Fibroblast of mammary gland (primary cell): ENCODE results near the gene WDR81.

Experiments used
- DNase-seq: peaks from one replicate; pipeline ENCODE4 v3.0.0-alpha.2; 2010; ENCODE audit warnings: low read depth
- H3K4me3 ChIP-seq: 2 replicates; pipeline ENCODE4 v1.5.1; 2011; ENCODE audit warnings: low read depth, mild to moderate bottlenecking, low read length, moderate library complexity; ENCODE audit not compliant: control insufficient read depth
- CTCF ChIP-seq: conservative IDR thresholded peaks from 2 replicates; pipeline ENCODE4 v1.5.1; 2011; ENCODE audit warnings: low read depth, low read length, inconsistent platforms; ENCODE audit not compliant: control insufficient read depth, insufficient read depth

Gene WDR81

GRCh38 chr17:1713878-1714426 lies 10.6 kb upstream of the WDR81 start:
- peak; percentile 40 for TF ChIP-seq CTCF
- peak; percentile 44 for DNase-seq
- H3K4me3 ChIP-seq = peak overlapping the region; percentile 83

- DNase-seq = peak; percentile 96
- no peak for TF ChIP-seq CTCF
- H3K4me3 ChIP-seq = peak overlapping the region; percentile 83
Observed at GRCh38 chr17:1714427-1714979, 10.0 kb upstream of the WDR81 start.

GRCh38 chr17:1714980-1715802 lies 9.3 kb upstream of the WDR81 start:
- TF ChIP-seq CTCF = no peak
- peak overlapping the region; percentile 83 for H3K4me3 ChIP-seq
- DNase-seq = peak; percentile 93

- TF ChIP-seq CTCF = no peak
Observed at GRCh38 chr17:1715803-1716075, 8.8 kb upstream of the WDR81 start.

GRCh38 chr17:1716076-1716911 lies 8.2 kb upstream of the WDR81 start:
- DNase-seq = peak; percentile 100
- no peak for TF ChIP-seq CTCF
- H3K4me3 ChIP-seq = peak overlapping the region; percentile 83

More at GRCh38 chr17:1715803-1716075, 8.8 kb upstream of the WDR81 start:
- no peak for DNase-seq
- peak overlapping the region; percentile 83 for H3K4me3 ChIP-seq

- DNase-seq = peak; percentile 99
- TF ChIP-seq CTCF = no peak
- peak overlapping the region; percentile 53 for H3K4me3 ChIP-seq
Observed at GRCh38 chr17:1716912-1717695, 7.4 kb upstream of the WDR81 start.
